Spleen (tissue), 11 donors: ENCODE results near the gene SPIRE1. TPM values are rescaled to one million over a fixed set of nuclear protein-coding genes. Genes with fewer than 3 reads are reported as not detected.

Experiments used
- DNase-seq: peaks from one replicate; pipeline ENCODE4 v3.0.0-alpha.2; 2020
- H3K27ac ChIP-seq, 8 donors: fragments of 200-600 bp; sonication (generic) in 7 of 8; 1 replicate in 4 of 8; 2 replicates in 4 of 8; pipeline versions ENCODE4 v1.5.0 to v1.8.0; 2016 to 2021; ENCODE audit warnings: inconsistent platforms in 4 of 8, mild to moderate bottlenecking in 4 of 8, moderate library complexity in 1 of 8
- H3K27me3 ChIP-seq, 7 donors: fragments of 200-600 bp; sonication (generic) in 6 of 7; replicated peaks in 1 of 7; 1 replicate in 4 of 7; 2 replicates in 3 of 7; pipeline versions ENCODE4 v1.5.0 to v1.8.0; 2016 to 2021; ENCODE audit warnings: inconsistent platforms in 3 of 7, mild to moderate bottlenecking in 1 of 7
- H3K36me3 ChIP-seq, 6 donors: fragments of 200-600 bp; sonication (generic) in 5 of 6; 1 replicate in 4 of 6; 2 replicates in 2 of 6; pipeline versions ENCODE4 v1.5.0 to v1.8.0; 2016 to 2021; ENCODE audit warnings: inconsistent platforms in 2 of 6
- H3K4me1 ChIP-seq, 6 donors: fragments of 200-600 bp; sonication (generic) in 5 of 6; 1 replicate in 3 of 6; 2 replicates in 3 of 6; pipeline versions ENCODE4 v1.5.0 to v1.8.0; 2016 to 2021; ENCODE audit warnings: inconsistent platforms in 3 of 6
- H3K4me3 ChIP-seq, 8 donors: fragments of 200-600 bp; sonication (generic) in 7 of 8; 1 replicate in 4 of 8; 2 replicates in 4 of 8; pipeline versions ENCODE4 v1.5.0 to v1.8.0; 2016 to 2021; ENCODE audit warnings: inconsistent platforms in 4 of 8, mild to moderate bottlenecking in 4 of 8, moderate library complexity in 2 of 8
- H3K9me3 ChIP-seq, 8 donors: fragments of 200-600 bp; sonication (generic) in 7 of 8; 1 replicate in 4 of 8; 2 replicates in 4 of 8; pipeline versions ENCODE4 v1.5.0 to v1.8.0; 2016 to 2021; ENCODE audit warnings: inconsistent platforms in 4 of 8
- CTCF ChIP-seq, 11 experiments: fragments of 200-600 bp in 7 of 11; fragments of 450-650 bp in 4 of 11; sonication (generic) in 4 of 11; IDR thresholded peaks in 8 of 11; conservative IDR thresholded peaks in 3 of 11; 1 replicate in 7 of 11; 2 replicates in 4 of 11; pipeline versions ENCODE4 v1.4.0 to v1.8.0; 2016 to 2021; ENCODE audit warnings: antibody characterized with exemption in 11 of 11, inconsistent platforms in 4 of 11, mild to moderate bottlenecking in 1 of 11
- POLR2A ChIP-seq, 3 donors: fragments of 450-650 bp; IDR thresholded peaks; one replicate each; pipeline ENCODE4 v1.5.1; 2017; ENCODE audit warnings: antibody characterized with exemption in 3 of 3, mild to moderate bottlenecking in 1 of 3
- POLR2AphosphoS5 ChIP-seq, 3 donors: sonication (generic); formaldehyde crosslinking; IDR thresholded peaks; one replicate each; pipeline ENCODE4 v1.5.1; 2017; ENCODE audit warnings: antibody characterized with exemption in 3 of 3
- WGBS, 5 donors: extraction: QIAGEN DNeasy Blood & Tissue Kit in 3 of 5; methylation state at CpG; one replicate each; pipeline versions ENCODE4 v1.1.5 to v1.1.7; 2013 to 2018; 5-methylcytosine and 5-hydroxymethylcytosine counted together
- intact Hi-C: fragments of 100-400 bp; cut with DNase I; formaldehyde crosslinking; loops from one replicate; pipeline ENCODE4 v1.15.0; 2023; ENCODE audit warnings: low total_unique reads
- polyA plus RNA-seq, 3 donors: library from polyadenylated mRNA; stranded (reverse); fragments of 200-250 nt; gene quantifications; one replicate each; pipeline ENCODE4 v1.2.1, GENCODE V29; 2013
- total RNA-seq, 7 donors: library from RNA; depleted of rRNA in 3 of 7; stranded (reverse); fragments of >200 nt in 3 of 7; fragmentation: NEBNext Ultra II Directional in 4 of 7; extraction: Animal tissue kit (Norgen Biotek cat#: 25700) in 4 of 7; gene quantifications; one replicate each; pipeline versions ENCODE4 v1.1.0 to v1.2.1, GENCODE V29; 2016 to 2021
- donor health status: healthy with polysubstance abuse.
- donor health status: DM: no; HTN: no; CAD: no; lungs with moderate emphysema.
- donor health status: DM: no; HTN: no; CAD: no.
- donor health status: Bipolar disorder and iron deficiency.
- donor health status: healthy.
- donor health status: DM: no; HTN: no; CAD: no.
- donor health status: DM: yes; HTN: yes; CAD: no.

SPIRE1 gene
- total and polyA plus RNA-seq, 10 donors, result 1.4 to 19.4 (median 11.1) TPM

GRCh38 chr18:12445554-12445953 lies 212.4 kb downstream of the SPIRE1 start:
- Histone ChIP-seq H3K4me1 (no peaks in the 10 kb centered on the region), H3K9me3 (peaks cover 0 to 16% (median 12%) of the 10 kb centered on the region in 8 donors), H3K27ac (no peak overlapping the region), H3K4me3 (no peak overlapping the region), H3K27me3 (no peaks in the 10 kb centered on the region), H3K36me3 (peaks cover 0 to 24% (median 0%) of the 10 kb centered on the region in 6 donors)
- TF ChIP-seq CTCF (IDR thresholded peaks at IDR 0.05 in 8 of 11, conservative IDR thresholded peaks at IDR 0.05 in 3 of 11) (no peak), POLR2AphosphoS5 (IDR thresholded peaks at IDR 0.05) (no peak), POLR2A (IDR thresholded peaks at IDR 0.05) (no peak)
- intact Hi-C loops, result no loop called here
- 86 to 100% (median 94%) methylated on average over 4 of the region's 4 CpGs for WGBS, 5 donors
- DNase-seq, result no peak

GRCh38 chr18:12443551-12443950 lies 214.4 kb downstream of the SPIRE1 start:
- Histone ChIP-seq H3K4me1 (no peaks in the 10 kb centered on the region), H3K4me3 (no peak overlapping the region), H3K9me3 (peaks cover 0 to 16% (median 12%) of the 10 kb centered on the region in 8 donors), H3K27ac (no peak overlapping the region), H3K36me3 (peaks cover 0 to 13% (median 0%) of the 10 kb centered on the region in 6 donors), H3K27me3 (no peaks in the 10 kb centered on the region)
- TF ChIP-seq CTCF (IDR thresholded peaks at IDR 0.05 in 8 of 11, conservative IDR thresholded peaks at IDR 0.05 in 3 of 11) (no peak), POLR2A (IDR thresholded peaks at IDR 0.05) (no peak), POLR2AphosphoS5 (IDR thresholded peaks at IDR 0.05) (no peak)
- no peak for DNase-seq
- intact Hi-C loops, result no loop called here
- WGBS, 5 donors, result 74 to 89% (median 86%) methylated on average over 3 of the region's 3 CpGs

- TF ChIP-seq POLR2AphosphoS5 (IDR thresholded peaks at IDR 0.05) (no peak), CTCF (IDR thresholded peaks at IDR 0.05 in 8 of 11, conservative IDR thresholded peaks at IDR 0.05 in 3 of 11) (no peak), POLR2A (IDR thresholded peaks at IDR 0.05) (no peak)
Observed at GRCh38 chr18:12442946-12443345, 215.0 kb downstream of the SPIRE1 start.

GRCh38 chr18:12441475-12442034 lies 216.4 kb downstream of the SPIRE1 start:
- TF ChIP-seq POLR2AphosphoS5 (IDR thresholded peaks at IDR 0.05) (no peak), POLR2A (IDR thresholded peaks at IDR 0.05) (no peak), CTCF (IDR thresholded peaks at IDR 0.05 in 8 of 11, conservative IDR thresholded peaks at IDR 0.05 in 3 of 11) (no peak)
- 93 to 95% (median 93%) methylated on average over 10 to 12 of the region's 12 CpGs for WGBS, 5 donors
- intact Hi-C loops, result no loop called here

More at GRCh38 chr18:12442946-12443345, 215.0 kb downstream of the SPIRE1 start:
- DNase-seq, result no peak
- 82 to 93% (median 89%) methylated on average over 1 of the region's 1 CpG for WGBS, 5 donors
- Histone ChIP-seq H3K27me3 (no peaks in the 10 kb centered on the region), H3K4me1 (no peaks in the 10 kb centered on the region), H3K36me3 (peaks cover 0 to 7% (median 0%) of the 10 kb centered on the region in 6 donors), H3K9me3 (peaks cover 0 to 16% (median 12%) of the 10 kb centered on the region in 8 donors), H3K4me3 (no peak overlapping the region), H3K27ac (no peak overlapping the region)
- intact Hi-C loops, result no loop called here

More at GRCh38 chr18:12441475-12442034, 216.4 kb downstream of the SPIRE1 start:
- H3K27ac ChIP-seq, result no peak overlapping the region
- H3K27me3 ChIP-seq, result no peaks in the 10 kb centered on the region
- H3K36me3 ChIP-seq, result peaks cover 0 to 7% (median 0%) of the 10 kb centered on the region in 6 donors
- H3K4me3 ChIP-seq, result no peak overlapping the region
- H3K9me3 ChIP-seq, result peaks cover 0 to 16% (median 12%) of the 10 kb centered on the region in 8 donors
- no peak for DNase-seq
- H3K4me1 ChIP-seq, result no peaks in the 10 kb centered on the region
